Measurements from ENCODE around the gene CDH4.

DNA sequence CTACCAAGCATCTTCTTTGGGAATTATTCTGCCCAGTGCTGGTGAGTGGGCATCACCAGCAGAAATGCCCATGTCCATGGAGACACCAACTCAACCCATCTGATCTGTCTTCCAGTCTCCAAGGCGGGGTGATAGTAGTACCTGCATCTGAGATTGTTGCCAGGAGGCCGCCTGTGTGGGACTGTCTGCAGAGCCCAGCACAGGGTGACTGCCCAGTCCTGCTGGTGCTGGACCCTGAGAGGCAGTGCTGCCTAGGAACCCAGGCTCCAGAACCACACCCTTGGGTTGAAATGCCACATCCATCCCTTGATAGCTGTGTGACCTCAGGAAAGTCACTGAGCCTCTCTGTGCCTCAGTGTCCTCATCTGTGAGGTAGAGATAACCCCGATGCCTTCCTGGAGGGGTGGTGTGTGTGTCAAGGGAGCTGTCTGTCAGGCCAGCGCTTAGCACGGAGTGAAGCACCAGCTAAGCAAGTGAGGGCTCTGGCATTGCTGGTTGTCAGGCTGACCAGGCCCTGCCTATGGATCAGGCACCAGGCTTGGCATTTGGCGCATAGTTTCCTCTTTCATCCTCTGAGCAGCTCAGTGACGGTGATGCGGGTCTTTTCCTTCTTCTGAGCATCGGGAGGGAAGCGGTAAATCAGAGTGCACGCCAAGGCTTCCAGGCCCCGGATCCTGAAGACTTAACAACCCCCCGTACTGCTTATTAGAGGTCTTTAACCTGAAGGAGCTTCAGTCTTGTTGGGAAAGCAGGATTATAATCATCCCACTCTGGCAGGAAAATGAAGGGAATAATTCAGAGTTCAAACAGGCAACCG, 268.2 kb downstream of the CDH4 start:
- TF ChIP-seq SIN3A (IDR thresholded peaks at IDR 0.05; ENCODE audit: borderline replicate concordance, insufficient read depth, low read depth, low read length): no peak
- TF ChIP-seq, protein P1, sequence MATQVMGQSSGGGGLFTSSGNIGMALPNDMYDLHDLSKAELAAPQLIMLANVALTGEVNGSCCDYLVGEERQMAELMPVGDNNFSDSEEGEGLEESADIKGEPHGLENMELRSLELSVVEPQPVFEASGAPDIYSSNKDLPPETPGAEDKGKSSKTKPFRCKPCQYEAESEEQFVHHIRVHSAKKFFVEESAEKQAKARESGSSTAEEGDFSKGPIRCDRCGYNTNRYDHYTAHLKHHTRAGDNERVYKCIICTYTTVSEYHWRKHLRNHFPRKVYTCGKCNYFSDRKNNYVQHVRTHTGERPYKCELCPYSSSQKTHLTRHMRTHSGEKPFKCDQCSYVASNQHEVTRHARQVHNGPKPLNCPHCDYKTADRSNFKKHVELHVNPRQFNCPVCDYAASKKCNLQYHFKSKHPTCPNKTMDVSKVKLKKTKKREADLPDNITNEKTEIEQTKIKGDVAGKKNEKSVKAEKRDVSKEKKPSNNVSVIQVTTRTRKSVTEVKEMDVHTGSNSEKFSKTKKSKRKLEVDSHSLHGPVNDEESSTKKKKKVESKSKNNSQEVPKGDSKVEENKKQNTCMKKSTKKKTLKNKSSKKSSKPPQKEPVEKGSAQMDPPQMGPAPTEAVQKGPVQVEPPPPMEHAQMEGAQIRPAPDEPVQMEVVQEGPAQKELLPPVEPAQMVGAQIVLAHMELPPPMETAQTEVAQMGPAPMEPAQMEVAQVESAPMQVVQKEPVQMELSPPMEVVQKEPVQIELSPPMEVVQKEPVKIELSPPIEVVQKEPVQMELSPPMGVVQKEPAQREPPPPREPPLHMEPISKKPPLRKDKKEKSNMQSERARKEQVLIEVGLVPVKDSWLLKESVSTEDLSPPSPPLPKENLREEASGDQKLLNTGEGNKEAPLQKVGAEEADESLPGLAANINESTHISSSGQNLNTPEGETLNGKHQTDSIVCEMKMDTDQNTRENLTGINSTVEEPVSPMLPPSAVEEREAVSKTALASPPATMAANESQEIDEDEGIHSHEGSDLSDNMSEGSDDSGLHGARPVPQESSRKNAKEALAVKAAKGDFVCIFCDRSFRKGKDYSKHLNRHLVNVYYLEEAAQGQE (IDR thresholded peaks at IDR 0.05; ENCODE audit: insufficient read depth in 1 of 2, low read depth in 2 of 2, low read length in 1 of 2): no peak
